MV-4-11 (cell line): ENCODE data around the gene CMIP.
A peak's percentile ranks its signal among the peaks of the same experiment; 100 is the strongest.

Experiments used
- DNase-seq: peaks from one replicate; lab custom pipeline; 2025; lab: John Stamatoyannopoulos, UW

The CMIP gene

GRCh38 chr16:81480606-81481206 is 36.1 kb downstream of the CMIP start:
- no peak for DNase-seq

DNA sequence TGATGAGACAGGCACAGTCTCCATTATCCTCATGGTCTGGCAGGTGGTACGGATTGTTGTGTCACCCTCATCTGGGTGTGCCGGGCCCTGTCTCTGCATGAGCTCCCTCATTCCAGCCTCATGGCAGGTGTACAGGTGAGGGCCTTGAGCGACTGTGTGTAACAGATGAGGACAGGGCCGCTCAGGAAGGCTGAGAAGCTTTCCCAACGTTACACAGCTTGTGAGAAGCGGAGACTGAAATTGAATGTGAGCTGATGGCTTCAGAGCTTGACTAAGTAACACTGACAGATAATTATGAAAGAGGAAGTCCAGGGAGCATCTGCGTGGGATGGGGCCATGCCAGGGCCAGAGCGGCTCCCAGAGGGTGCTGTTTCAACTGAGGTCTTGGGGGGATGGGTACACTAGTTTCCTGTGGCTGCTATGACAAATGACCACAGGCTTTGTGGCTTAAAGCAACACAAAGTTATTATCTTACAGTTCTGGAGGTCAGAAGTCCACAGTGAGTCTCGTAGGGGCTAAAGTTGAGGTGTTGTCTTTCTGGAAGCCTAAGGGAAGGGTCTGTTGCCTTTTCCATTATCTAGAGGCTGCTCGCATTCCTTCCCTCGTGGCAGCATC is 36.7 kb downstream of the CMIP start:
- DNase-seq = peak; percentile 100

- DNase-seq = peak; percentile 9
These were observed 37.9 kb downstream of the CMIP start for GRCh38 chr16:81482329-81483063.

- DNase-seq = peak; percentile 73
These were observed 38.7 kb downstream of the CMIP start for GRCh38 chr16:81483064-81483969.

DNA sequence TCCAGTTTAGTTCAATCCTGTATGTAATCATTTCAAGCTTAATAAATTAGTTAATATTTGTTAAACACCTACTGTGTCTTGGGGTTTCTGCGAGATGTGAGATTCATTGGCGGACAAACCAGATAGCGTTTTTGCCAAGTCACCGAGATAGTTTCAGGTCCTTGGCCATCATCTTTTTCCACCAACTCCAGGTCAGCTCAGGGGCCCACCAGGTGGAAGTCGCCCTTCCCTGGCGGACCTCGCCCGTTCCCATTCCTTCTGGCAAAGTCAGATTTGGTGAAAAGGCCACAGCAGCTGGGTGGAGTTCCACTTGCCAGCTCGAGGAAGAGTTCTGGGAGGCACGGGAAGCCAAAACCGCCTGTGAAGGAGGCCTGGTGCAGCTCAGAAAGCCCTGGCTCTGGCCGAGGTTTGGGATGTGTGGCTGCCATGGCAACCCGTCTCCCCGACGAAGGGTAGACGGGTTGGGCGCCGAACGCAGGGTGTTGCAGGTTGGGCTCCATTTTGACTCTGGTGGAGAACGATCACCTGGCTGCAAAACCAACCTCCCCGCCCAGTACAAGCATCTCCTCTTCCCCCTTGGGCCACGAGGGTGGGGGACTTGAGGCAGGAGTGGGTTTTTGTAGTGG is 39.5 kb downstream of the CMIP start:
- DNase-seq = no peak

DNA sequence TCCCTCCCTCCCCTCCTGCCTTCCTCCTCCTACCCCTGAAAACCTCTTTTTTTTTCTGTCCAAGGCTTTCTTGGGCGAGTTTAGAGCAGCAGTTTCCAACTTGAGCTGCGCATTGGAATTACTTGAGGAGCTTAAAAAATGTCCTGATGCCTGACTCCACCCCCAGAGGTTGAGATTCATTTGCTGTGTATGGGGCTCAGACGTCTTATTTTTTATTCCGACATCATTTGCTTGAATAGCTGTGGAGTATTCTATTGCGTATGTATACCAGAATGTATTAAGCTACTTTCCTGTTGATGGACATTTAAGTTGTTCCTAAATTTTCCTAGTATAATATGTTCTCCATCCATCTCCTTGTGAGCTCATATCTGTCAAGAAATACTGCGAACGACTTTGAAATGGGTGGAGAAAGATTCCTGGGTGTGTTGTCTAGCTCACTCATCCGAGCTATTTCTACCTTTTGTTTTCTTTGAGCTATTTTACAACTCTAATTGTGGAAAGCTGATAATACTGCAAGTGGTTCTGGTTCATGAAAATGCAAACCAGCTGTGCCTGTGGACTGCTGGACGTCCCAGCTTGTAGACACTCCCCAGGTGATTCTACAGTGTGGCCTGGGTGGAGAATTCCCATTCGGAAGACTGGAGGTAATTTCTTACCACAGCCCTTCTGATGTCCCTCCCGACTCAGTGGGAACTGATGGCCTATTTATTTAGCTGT is 40.5 kb downstream of the CMIP start:
- DNase-seq = no peak

DNA sequence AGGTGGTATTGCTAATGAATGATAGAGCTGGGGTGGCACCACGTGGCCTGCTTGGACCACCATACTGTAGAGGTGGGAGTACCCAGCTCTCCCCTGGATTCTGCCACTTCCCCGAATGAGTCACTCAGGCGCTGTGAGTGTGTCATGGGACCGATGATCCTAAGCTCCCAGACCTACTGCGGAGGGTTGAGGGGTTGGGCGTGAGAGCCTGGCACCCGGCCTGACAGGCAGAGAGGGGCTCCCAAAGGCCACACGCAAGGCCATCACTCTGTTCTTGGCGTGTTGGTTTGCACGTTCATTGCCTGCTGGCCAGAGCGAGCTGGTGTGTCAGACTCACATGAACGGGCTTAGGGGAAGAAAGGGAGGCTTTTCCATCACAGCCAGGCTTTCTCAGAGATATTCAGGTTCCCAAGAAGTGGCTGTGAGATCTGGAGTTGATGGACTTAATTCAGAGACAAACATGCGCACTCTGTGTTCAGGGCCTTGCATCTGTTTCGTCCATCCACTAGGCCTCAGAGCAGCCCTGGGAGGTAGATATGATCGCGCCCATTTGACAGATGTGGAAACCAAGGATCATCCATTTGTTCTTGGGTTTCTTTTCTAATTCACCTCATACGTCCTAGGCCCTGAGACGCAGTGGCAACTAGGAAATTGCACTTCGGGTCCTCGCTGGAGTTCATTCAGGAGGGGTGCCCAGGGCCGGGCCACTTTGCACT is 41.4 kb downstream of the CMIP start:
- peak; percentile 28 for DNase-seq

GRCh38 chr16:81486540-81487061 is 42.0 kb downstream of the CMIP start:
- no peak for DNase-seq

GRCh38 chr16:81487301-81487720 is 42.7 kb downstream of the CMIP start:
- peak; percentile 76 for DNase-seq

GRCh38 chr16:81488687-81489411 is 44.2 kb downstream of the CMIP start:
- no peak for DNase-seq

DNA sequence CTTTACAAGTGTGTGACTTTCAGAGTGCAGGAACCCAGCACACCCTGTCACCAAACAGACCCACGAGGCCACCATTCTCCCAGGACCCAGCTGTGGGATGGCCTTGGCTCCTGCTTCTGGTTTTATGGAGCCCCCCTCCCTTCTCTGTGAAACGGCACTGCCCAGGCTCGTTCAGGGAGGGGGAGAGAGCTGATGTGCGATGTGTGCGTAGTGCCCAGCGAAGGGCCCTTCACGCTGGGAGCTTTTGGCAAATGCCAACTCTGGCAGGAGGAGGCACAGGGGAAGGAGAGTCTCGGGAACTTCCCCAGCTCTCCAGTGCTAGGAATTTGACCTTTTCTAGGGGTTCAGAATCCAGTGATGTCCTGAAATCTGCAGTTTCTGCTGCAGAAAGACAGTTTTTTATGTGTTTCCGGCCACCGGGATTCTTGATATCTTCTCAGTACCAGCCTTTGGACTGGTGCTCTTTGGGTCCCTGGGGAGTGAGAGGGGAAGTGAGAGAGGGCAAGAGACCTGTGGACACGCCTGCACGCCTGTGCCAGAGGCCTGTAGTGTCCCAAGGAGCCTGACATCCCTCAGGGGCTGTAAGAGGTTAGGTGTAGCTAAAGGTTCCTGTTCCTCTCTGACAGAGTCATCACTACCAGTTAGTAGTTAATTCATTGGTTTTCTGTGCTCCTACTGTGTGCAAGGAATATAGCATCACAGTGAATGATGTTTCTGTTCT is 45.1 kb downstream of the CMIP start:
- DNase-seq = no peak

- DNase-seq = no peak
These were observed 47.1 kb downstream of the CMIP start for GRCh38 chr16:81491541-81492188.

DNA sequence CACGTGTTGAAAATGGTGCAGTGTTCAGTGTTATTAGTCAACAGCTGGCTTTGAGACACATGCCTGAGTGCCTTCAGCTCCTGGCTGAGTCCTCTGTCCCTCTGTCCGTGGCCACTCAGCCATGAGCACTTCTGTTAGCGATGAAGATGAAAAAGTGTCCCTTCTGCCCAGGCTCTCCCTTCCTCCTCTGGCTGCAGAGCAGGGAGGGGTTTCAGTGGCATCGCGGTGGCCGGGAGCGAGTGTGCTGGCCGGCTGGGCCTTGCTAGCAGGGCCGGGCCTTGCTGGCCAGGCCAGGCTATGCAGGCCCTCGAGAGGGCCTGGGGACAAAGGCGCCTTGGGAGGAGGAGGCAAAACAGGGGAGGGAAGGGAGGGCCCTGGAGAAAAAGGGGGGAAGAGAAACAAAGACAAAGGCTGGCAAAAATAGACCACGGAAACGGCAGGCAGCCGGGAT is 47.7 kb downstream of the CMIP start:
- DNase-seq = no peak

DNA sequence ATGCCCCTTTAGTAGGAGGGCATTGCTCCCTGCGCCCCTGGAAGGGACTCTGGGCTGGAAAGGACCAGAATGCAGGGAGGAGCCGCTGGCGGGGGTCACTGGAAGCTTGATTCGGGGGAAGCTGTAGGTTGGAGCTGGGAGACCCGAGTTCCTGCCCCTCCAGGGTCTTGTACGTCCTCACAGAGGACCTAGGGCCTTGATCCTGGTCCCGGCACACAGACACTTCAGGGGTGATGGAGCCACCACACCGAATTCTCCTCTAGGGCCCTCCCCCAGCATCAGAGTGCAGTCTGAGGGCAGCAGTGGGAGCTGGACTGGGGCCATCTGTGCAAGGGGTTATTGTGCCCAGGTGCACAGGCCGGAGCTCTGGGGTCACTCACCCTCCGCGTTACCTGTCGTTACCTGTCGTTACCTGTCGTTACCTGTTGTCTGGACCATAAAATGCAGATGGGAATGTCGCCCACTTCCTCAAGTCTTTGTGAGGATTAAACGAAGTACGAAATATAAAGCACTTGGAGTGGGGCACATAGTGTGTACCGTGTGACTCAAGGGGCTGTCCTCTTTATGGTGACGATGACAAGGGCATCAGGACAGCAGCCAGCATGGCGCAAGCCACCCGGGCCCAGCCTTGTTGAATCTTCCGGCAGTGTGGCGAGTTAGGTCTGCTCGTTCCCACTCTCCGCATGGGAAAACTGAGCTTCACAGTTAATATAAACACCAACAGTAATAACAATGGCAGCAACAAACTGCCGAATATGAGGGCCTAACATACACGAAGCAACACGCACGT is 48.6 kb downstream of the CMIP start:
- no peak for DNase-seq

GRCh38 chr16:81493755-81494433 is 49.3 kb downstream of the CMIP start:
- DNase-seq = no peak

DNA sequence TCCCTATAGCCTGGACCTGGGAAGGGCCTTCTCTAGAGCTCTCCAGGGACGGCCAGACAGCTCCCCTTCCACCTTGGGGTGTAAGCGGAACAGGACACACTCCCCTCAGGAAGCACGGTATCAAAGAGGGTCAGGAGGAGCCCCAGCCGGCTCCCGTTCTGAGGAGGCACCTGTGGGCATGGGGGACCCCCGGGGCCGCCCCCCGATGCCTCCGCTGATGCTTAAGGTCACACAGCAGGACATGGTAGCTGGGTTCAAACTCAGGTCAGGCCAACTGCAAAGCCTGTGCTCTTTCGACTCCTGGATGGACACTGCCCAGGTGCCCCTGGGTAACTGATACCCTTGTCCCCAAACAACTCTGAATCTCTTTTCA is 49.8 kb downstream of the CMIP start:
- no peak for DNase-seq

DNA sequence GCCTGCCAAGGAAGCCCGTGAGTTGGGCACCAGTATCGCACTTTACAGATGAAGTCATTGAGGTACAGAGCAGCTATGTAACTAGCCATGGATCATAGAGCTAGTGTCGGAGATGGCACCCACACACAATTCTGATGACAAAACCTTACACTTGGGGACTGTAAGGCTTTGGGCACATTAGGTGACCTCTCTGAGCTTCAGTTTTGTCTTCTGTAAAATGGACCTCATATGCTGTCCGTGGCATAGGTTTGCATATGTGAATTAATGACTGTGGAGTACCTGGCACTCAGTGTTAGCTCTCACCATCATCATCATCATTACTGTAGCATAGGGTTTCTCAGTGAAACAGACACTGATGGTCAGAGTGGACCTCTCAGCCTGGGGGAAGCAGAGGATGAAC is 50.3 kb downstream of the CMIP start:
- DNase-seq = no peak
